NCI-H1105 treated with DMSO at 0.1 percent for 48 hours (cell line): ENCODE measurements around the gene PPP1R3F.
"Not testable (repeated sequence)": the region's sequence is repeated elsewhere in the genome, so short reads cannot be mapped to it uniquely, and the experiment has no call there.

Experiments used
- DNase-seq: peaks from one replicate; lab custom pipeline; 2025; lab: John Stamatoyannopoulos, UW

Gene PPP1R3F

GRCh38 chrX:49316085-49316484 is 46.5 kb downstream of the PPP1R3F start:
- no peak for DNase-seq

GRCh38 chrX:49321737-49322136 is 52.1 kb downstream of the PPP1R3F start, which contains the start of gene GAGE12J:
GAGE12J (plus strand) TSS chrX:49322037; CDS start chrX:49323194, 1,157 bp downstream.
- DNase-seq, result not testable (repeated sequence)

GRCh38 chrX:49322266-49322665 is 52.7 kb downstream of the PPP1R3F start:
- not testable (repeated sequence) for DNase-seq

GRCh38 chrX:49323735-49324134 is 54.1 kb downstream of the PPP1R3F start:
- not testable (repeated sequence) for DNase-seq

- not testable (repeated sequence) for DNase-seq
These were observed 60.8 kb downstream of the PPP1R3F start for GRCh38 chrX:49330421-49330820.

- DNase-seq, result not testable (repeated sequence)
These were observed 61.7 kb downstream of the PPP1R3F start, which contains the start of gene GAGE13 for GRCh38 chrX:49331282-49331681. GAGE13 (plus strand) TSS chrX:49331582; CDS start chrX:49332738, 1,156 bp downstream.

GRCh38 chrX:49331841-49332240 is 62.2 kb downstream of the PPP1R3F start:
- not testable (repeated sequence) for DNase-seq
